ENCODE data around the gene FUT7.

Gene FUT7

GRCh38 chr9:137025517-137025966, 6.3 kb downstream of the FUT7 start:
- H3F3A ChIP-seq (ENCODE audit: insufficient read depth) = no peaks in the 10 kb centered on the region
- no peak overlapping the region for H3K9ac ChIP-seq (ENCODE audit: low read length)
- TF ChIP-seq CTCF (IDR thresholded peaks at IDR 0.05; ENCODE audit: insufficient read depth, low read length, poor library complexity, severe bottlenecking) (no peak), EZH2phosphoT487 (conservative IDR thresholded peaks at IDR 0.05; ENCODE audit: low read length) (no peak)
- no peaks in the 10 kb centered on the region for H3K9me3 ChIP-seq (ENCODE audit: insufficient read depth, low read length)
- no peaks in the 10 kb centered on the region for H3K36me3 ChIP-seq (ENCODE audit: low read length)
- H3K4me2 ChIP-seq (ENCODE audit: low read depth, low read length, poor library complexity, severe bottlenecking) = no peak overlapping the region
- H3K79me2 ChIP-seq (ENCODE audit: insufficient read depth, low read length) = no peaks in the 10 kb centered on the region
- no peak overlapping the region for H2AFZ ChIP-seq (ENCODE audit: low read depth, low read length, severe bottlenecking)
- H3K27ac ChIP-seq (ENCODE audit: low read depth, low read length) = no peak overlapping the region
- H4K20me1 ChIP-seq (ENCODE audit: low read depth, low read length) = no peaks in the 10 kb centered on the region
- no peak overlapping the region for H3K4me3 ChIP-seq (ENCODE audit: insufficient read depth, low read length, poor library complexity, severe bottlenecking)
- H3K9me2 ChIP-seq (replicated peaks; ENCODE audit: insufficient read depth, low read length) = no peaks in the 10 kb centered on the region
- H3K27me3 ChIP-seq (ENCODE audit: low read length) = no peaks in the 10 kb centered on the region

- Histone ChIP-seq H3K27ac (ENCODE audit: low read depth, low read length) (no peak overlapping the region), H3K4me3 (ENCODE audit: insufficient read depth, low read length, poor library complexity, severe bottlenecking) (no peak overlapping the region)
Measured at GRCh38 chr9:137023583-137023991, 8.3 kb downstream of the FUT7 start.

DNA sequence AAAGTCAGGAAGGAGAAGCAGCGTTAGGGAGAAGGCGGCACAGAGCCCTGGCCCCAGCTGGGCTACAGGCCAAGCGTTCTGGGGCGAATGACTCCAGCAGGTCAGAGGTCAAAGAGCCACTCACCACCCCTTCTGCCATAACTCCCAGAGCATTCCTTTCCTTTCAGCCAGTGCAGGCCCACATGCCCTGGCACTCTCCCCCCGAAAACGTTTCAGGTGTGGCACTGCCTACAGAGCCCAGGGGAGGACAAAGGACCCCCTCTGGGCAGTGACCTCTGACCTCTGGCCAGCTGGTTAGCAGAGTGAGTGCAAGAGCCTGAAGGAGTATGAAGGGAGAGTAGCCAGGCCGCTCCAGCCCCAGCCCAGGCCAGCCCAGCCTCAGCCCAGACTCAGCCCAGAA, 8.7 kb downstream of the FUT7 start:
- H3K27me3 ChIP-seq (ENCODE audit: low read length) = no peaks in the 10 kb centered on the region
- no peaks in the 10 kb centered on the region for H3F3A ChIP-seq (ENCODE audit: insufficient read depth)
- H2AFZ ChIP-seq (ENCODE audit: low read depth, low read length, severe bottlenecking) = no peak overlapping the region
- TF ChIP-seq EZH2phosphoT487 (conservative IDR thresholded peaks at IDR 0.05; ENCODE audit: low read length) (no peak), CTCF (IDR thresholded peaks at IDR 0.05; ENCODE audit: insufficient read depth, low read length, poor library complexity, severe bottlenecking) (no peak)
- H3K9ac ChIP-seq (ENCODE audit: low read length) = no peak overlapping the region
- H3K9me3 ChIP-seq (ENCODE audit: insufficient read depth, low read length) = no peaks in the 10 kb centered on the region
- H3K36me3 ChIP-seq (ENCODE audit: low read length) = no peaks in the 10 kb centered on the region
- H3K4me2 ChIP-seq (ENCODE audit: low read depth, low read length, poor library complexity, severe bottlenecking) = no peak overlapping the region
- no peak overlapping the region for H3K27ac ChIP-seq (ENCODE audit: low read depth, low read length)
- no peak overlapping the region for H3K4me3 ChIP-seq (ENCODE audit: insufficient read depth, low read length, poor library complexity, severe bottlenecking)
- no peaks in the 10 kb centered on the region for H3K79me2 ChIP-seq (ENCODE audit: insufficient read depth, low read length)
- no peaks in the 10 kb centered on the region for H4K20me1 ChIP-seq (ENCODE audit: low read depth, low read length)
- H3K9me2 ChIP-seq (replicated peaks; ENCODE audit: insufficient read depth, low read length) = no peaks in the 10 kb centered on the region

More at GRCh38 chr9:137023583-137023991, 8.3 kb downstream of the FUT7 start:
- Histone ChIP-seq H3K4me2 (ENCODE audit: low read depth, low read length, poor library complexity, severe bottlenecking) (no peak overlapping the region), H3K79me2 (ENCODE audit: insufficient read depth, low read length) (no peaks in the 10 kb centered on the region), H3K36me3 (ENCODE audit: low read length) (no peaks in the 10 kb centered on the region), H3K9me2 (replicated peaks; ENCODE audit: insufficient read depth, low read length) (no peaks in the 10 kb centered on the region), H3F3A (ENCODE audit: insufficient read depth) (no peaks in the 10 kb centered on the region), H2AFZ (ENCODE audit: low read depth, low read length, severe bottlenecking) (no peak overlapping the region), H3K9me3 (ENCODE audit: insufficient read depth, low read length) (no peaks in the 10 kb centered on the region), H3K9ac (ENCODE audit: low read length) (no peak overlapping the region), H3K27me3 (ENCODE audit: low read length) (no peaks in the 10 kb centered on the region), H4K20me1 (ENCODE audit: low read depth, low read length) (no peaks in the 10 kb centered on the region)
- TF ChIP-seq CTCF (IDR thresholded peaks at IDR 0.05; ENCODE audit: insufficient read depth, low read length, poor library complexity, severe bottlenecking) = no peak
- TF ChIP-seq EZH2phosphoT487 (conservative IDR thresholded peaks at IDR 0.05; ENCODE audit: low read length) = no peak

Data from SU-DHL-6 (cell line).